AG04450 (cell line): ENCODE measurements around the gene GLRA3. TPM values are rescaled to one million over a fixed set of nuclear protein-coding genes. Genes with fewer than 3 reads are reported as not detected.
"Not testable (repeated sequence)": the region's sequence is repeated elsewhere in the genome, so short reads cannot be mapped to it uniquely, and the experiment has no call there.

Experiments used
- CTCF ChIA-PET: fragments of 300-600, 350-600 bp; formaldehyde crosslinking; extraction: SDS; loops from one replicate; lab custom pipeline; 2022; ENCODE audit warnings: antibody characterized with exemption, inconsistent platforms; lab: Charles Lee
- POLR2A ChIA-PET: fragments of 350-600 bp; formaldehyde crosslinking; extraction: SDS; loops from one replicate; lab custom pipeline; 2021; ENCODE audit warnings: antibody characterized with exemption, inconsistent platforms; lab: Yijun Ruan, JAX
- DNase-seq: peaks from one replicate; pipeline ENCODE4 v3.0.0-alpha.2; 2011; ENCODE audit warnings: low read depth, low spot score
- H3K27ac ChIP-seq: one replicate; pipeline ENCODE4 v1.5.1; 2012; ENCODE audit warnings: low read depth, low read length, control low read depth
- H3K27me3 ChIP-seq: one replicate; pipeline ENCODE4 v1.6.0; 2012; ENCODE audit warnings: low read length; ENCODE audit not compliant: control insufficient read depth, insufficient read depth
- H3K4me3 ChIP-seq: 2 replicates; pipeline ENCODE4 v1.5.1; 2011; ENCODE audit warnings: mild to moderate bottlenecking, low read depth, low read length, control low read depth
- H3K9me3 ChIP-seq: 2 replicates; pipeline ENCODE4 v1.5.1; 2012; ENCODE audit warnings: low read length; ENCODE audit not compliant: control insufficient read depth, insufficient read depth
- CTCF ChIP-seq: IDR thresholded peaks from 2 replicates; pipeline ENCODE4 v1.5.1; 2011; ENCODE audit warnings: low read depth, low read length, control low read depth, inconsistent platforms
- polyA minus RNA-seq: library from RNA; depleted of rRNA, polyadenylated mRNA; stranded (reverse); fragments of >200 nt; gene quantifications from 2 replicates; pipeline ENCODE4 v1.2.3, GENCODE V29; 2011; rRNA and poly(A)+ RNA removed
- polyA plus RNA-seq: library from polyadenylated mRNA; depleted of rRNA; stranded (reverse); fragments of >200 nt; gene quantifications from 2 replicates; pipeline ENCODE4 v1.2.3, GENCODE V29; 2011; rRNA removed

The GLRA3 gene
- polyA plus RNA-seq = not detected in 2 replicates
- polyA minus RNA-seq = not detected in 2 replicates

DNA sequence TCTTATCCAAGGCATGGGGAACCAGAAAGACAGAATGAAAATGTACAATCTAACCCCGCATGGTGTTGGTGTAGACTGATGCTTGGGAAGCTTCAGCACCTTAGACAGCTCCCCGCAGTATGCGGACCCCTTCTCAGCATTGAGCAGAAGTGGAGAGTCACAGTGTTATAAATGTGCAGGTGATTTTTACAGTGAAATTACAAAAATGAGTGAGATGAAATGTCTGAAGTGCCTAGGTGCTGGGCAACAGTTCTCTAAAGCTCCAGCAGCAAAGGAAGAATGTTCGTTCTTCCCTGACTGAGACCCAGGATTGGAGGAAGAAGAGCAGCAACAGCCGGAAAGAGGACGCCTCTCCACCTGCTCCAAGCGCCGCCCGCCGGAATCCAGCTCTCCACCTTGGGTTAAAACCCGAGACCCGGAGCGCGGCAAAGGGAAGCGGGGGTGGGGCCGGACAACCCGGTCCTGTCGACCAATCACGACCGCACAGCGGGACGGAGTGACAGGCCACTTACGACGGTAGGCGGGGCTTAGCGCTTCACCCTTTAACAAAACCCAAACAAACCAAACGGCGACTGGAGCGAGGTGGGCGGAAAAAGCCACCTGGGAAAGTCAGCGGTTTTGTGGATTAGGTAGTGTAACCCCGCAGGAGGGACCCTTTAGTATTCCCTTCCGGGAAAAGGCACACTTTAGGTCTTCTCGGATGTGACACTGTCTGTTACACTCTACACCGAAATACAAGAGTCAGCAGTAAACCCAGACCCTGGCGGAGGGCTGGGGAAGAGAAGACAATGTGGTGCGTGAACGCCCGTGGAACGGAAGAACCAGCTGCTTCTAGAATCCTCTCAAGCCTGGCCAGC, at the start of gene GLRA3:
Gene GLRA3, minus strand, starts transcription at position 403 of the 857 bp plus-strand sequence. CDS start 436 bp downstream, outside the sequence.
- no peak for DNase-seq
- CTCF ChIA-PET = interaction anchor here (0.6 to 0.7 kb wide), 2 partner anchors 9 to 196 kb away, joined by 3 read pairs; no protein-coding TSS in a partner anchor

DNA sequence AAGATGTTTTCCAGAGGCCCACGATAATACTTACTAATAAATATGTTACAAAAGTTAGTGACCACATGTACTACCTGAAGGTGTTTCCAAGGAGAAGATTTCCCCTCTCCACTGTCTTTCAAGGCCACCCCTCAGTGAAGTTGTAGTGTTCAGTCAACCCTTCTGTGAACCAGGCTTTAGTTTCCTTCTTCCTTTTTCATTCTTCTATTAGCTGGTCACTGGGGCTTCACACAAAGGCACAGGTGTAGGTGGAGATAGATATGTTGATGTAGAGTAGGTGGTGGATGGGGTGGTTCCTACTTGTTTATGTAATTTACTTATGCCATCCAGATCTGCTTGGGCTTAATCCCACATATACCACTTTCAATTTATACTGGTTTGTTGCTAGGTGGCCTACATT, 45.9 kb upstream of the GLRA3 start:
- CTCF ChIA-PET = no interaction called here
- no peak for TF ChIP-seq CTCF
- no peaks in the 10 kb centered on the region for H3K27me3 ChIP-seq
- peaks cover 8% of the 10 kb centered on the region for H3K9me3 ChIP-seq
- H3K4me3 ChIP-seq = no peak overlapping the region
- POLR2A ChIA-PET = no interaction called here
- no peak overlapping the region for H3K27ac ChIP-seq
- no peak for DNase-seq

More for the DNA sequence above, at the start of gene GLRA3:
- no peak within 1 kb of the TSS for H3K4me3 ChIP-seq
- peaks cover 8% of the 10 kb centered on the region for H3K9me3 ChIP-seq
- no peak within 1 kb of the TSS for H3K27ac ChIP-seq
- POLR2A ChIA-PET = no interaction called here
- no peak for TF ChIP-seq CTCF
- H3K27me3 ChIP-seq = no peaks in the 10 kb centered on the region

GRCh38 chr4:174873931-174874330, 44.9 kb upstream of the GLRA3 start:
- TF ChIP-seq CTCF = no peak
- Histone ChIP-seq H3K9me3 (peaks cover 8% of the 10 kb centered on the region), H3K27me3 (no peaks in the 10 kb centered on the region), H3K27ac (no peak overlapping the region), H3K4me3 (no peak overlapping the region)
- CTCF ChIA-PET = no interaction called here
- no peak for DNase-seq
- POLR2A ChIA-PET = no interaction called here

- DNase-seq, POLR2A ChIA-PET, H3K4me3 ChIP-seq, CTCF ChIA-PET, H3K27ac ChIP-seq, H3K27me3 ChIP-seq, H3K9me3 ChIP-seq: not testable (repeated sequence)
These were observed 44.1 kb upstream of the GLRA3 start for GRCh38 chr4:174873146-174873545.

GRCh38 chr4:174871407-174871806, 42.4 kb upstream of the GLRA3 start:
- no peaks in the 10 kb centered on the region for H3K27me3 ChIP-seq
- no peak overlapping the region for H3K4me3 ChIP-seq
- TF ChIP-seq CTCF = no peak
- peaks cover 4% of the 10 kb centered on the region for H3K9me3 ChIP-seq
- H3K27ac ChIP-seq = no peak overlapping the region
- CTCF ChIA-PET = no interaction called here
- DNase-seq = no peak
- POLR2A ChIA-PET = no interaction called here
